Liver (tissue), 9 donors: ENCODE data around the gene ARHGAP4. TPM values are rescaled to one million over a fixed set of nuclear protein-coding genes. Genes with fewer than 3 reads are reported as not detected.

ENCODE experiments used
- DNase-seq: peaks from one replicate; pipeline ENCODE4 v3.0.0-alpha.2; 2017; ENCODE audit warnings: low spot score
- H3K27ac ChIP-seq, 2 donors: one replicate each; pipeline ENCODE4 v1.7.0; 2013; ENCODE audit warnings: inconsistent platforms in 2 of 2, low read length in 2 of 2, control low read depth in 1 of 2, low read depth in 1 of 2, mild to moderate bottlenecking in 1 of 2
- H3K27me3 ChIP-seq, 4 donors: one replicate each; pipeline versions ENCODE4 v1.6.1 to v1.7.0; 2013; ENCODE audit warnings: low read length in 3 of 4, inconsistent platforms in 1 of 4, mild to moderate bottlenecking in 1 of 4, moderate library complexity in 1 of 4; ENCODE audit not compliant: control insufficient read depth in 4 of 4, insufficient read depth in 4 of 4
- H3K36me3 ChIP-seq, 4 donors: one replicate each; pipeline versions ENCODE4 v1.6.1 to v1.7.0; 2013; ENCODE audit warnings: low read length in 3 of 4, mild to moderate bottlenecking in 3 of 4, low read depth in 1 of 4, moderate library complexity in 1 of 4; ENCODE audit not compliant: control insufficient read depth in 4 of 4, insufficient read depth in 3 of 4
- H3K4me1 ChIP-seq, 4 donors: one replicate each; pipeline versions ENCODE4 v1.6.1 to v1.7.0; 2013; ENCODE audit warnings: low read length in 3 of 4, mild to moderate bottlenecking in 3 of 4, moderate library complexity in 1 of 4; ENCODE audit not compliant: control insufficient read depth in 4 of 4, insufficient read depth in 4 of 4
- H3K4me3 ChIP-seq, 3 donors: one replicate each; pipeline versions ENCODE4 v1.6.1 to v1.7.0; 2013; ENCODE audit warnings: low read length in 3 of 3, control low read depth in 1 of 3, low read depth in 1 of 3, mild to moderate bottlenecking in 1 of 3
- H3K9ac ChIP-seq, 2 donors: one replicate each; pipeline ENCODE4 v1.7.0; 2013; ENCODE audit warnings: low read length in 2 of 2, mild to moderate bottlenecking in 2 of 2, moderate library complexity in 2 of 2, control low read depth in 1 of 2, low read depth in 1 of 2
- H3K9me3 ChIP-seq, 4 donors: one replicate each; pipeline versions ENCODE4 v1.6.1 to v1.7.0; 2013; ENCODE audit warnings: low read length in 3 of 4; ENCODE audit not compliant: control insufficient read depth in 4 of 4
- ATF3 ChIP-seq: IDR thresholded peaks from 2 replicates; pipeline ENCODE4 v1.6.1; 2016; ENCODE audit warnings: antibody characterized with exemption
- CTCF ChIP-seq: fragments of 150-350 bp; IDR thresholded peaks from 2 replicates; pipeline ENCODE4 v1.5.1; 2017; ENCODE audit warnings: improper control_type of control experiment, low read depth, low read length; ENCODE audit not compliant: missing input control
- FOXA1 ChIP-seq: IDR thresholded peaks from 2 replicates; pipeline ENCODE4 v1.6.1; 2016; ENCODE audit warnings: antibody characterized with exemption
- GABPA ChIP-seq, 2 donors: IDR thresholded peaks in 1 of 2; conservative IDR thresholded peaks in 1 of 2; 2 replicates each; pipeline ENCODE4 v1.6.1; 2016; ENCODE audit warnings: antibody characterized with exemption in 2 of 2, mild to moderate bottlenecking in 1 of 2, moderate library complexity in 1 of 2
- HNF4A ChIP-seq, 2 donors: conservative IDR thresholded peaks; 2 replicates each; pipeline ENCODE4 v1.6.1; 2016; ENCODE audit warnings: antibody characterized with exemption in 2 of 2, mild to moderate bottlenecking in 2 of 2
- HNF4G ChIP-seq: IDR thresholded peaks from 2 replicates; pipeline ENCODE4 v1.6.1; 2016; ENCODE audit warnings: antibody characterized with exemption
- JUND ChIP-seq, 2 donors: IDR thresholded peaks; 2 replicates each; pipeline ENCODE4 v1.6.1; 2016; ENCODE audit warnings: antibody characterized with exemption in 2 of 2
- REST ChIP-seq: IDR thresholded peaks from 2 replicates; pipeline ENCODE4 v1.6.1; 2016; ENCODE audit warnings: antibody characterized with exemption, mild to moderate bottlenecking
- RXRA ChIP-seq, 2 donors: IDR thresholded peaks; 2 replicates each; pipeline ENCODE4 v1.6.1; 2017 to 2018; ENCODE audit warnings: antibody characterized with exemption in 2 of 2, mild to moderate bottlenecking in 1 of 2
- SP1 ChIP-seq: IDR thresholded peaks from 2 replicates; pipeline ENCODE4 v1.6.1; 2018; ENCODE audit warnings: antibody characterized with exemption, mild to moderate bottlenecking
- YY1 ChIP-seq: IDR thresholded peaks from 2 replicates; pipeline ENCODE4 v1.6.1; 2016; ENCODE audit warnings: antibody characterized with exemption, mild to moderate bottlenecking
- ZBTB33 ChIP-seq: IDR thresholded peaks from 2 replicates; pipeline ENCODE4 v1.6.1; 2016; ENCODE audit warnings: antibody characterized with exemption
- WGBS: extraction: QIAGEN DNeasy Blood & Tissue Kit; methylation state at CpG from one replicate; pipeline ENCODE4 v1.1.7; 2013; 5-methylcytosine and 5-hydroxymethylcytosine counted together
- polyA plus RNA-seq, 2 donors: library from polyadenylated mRNA; stranded (reverse) in 1 of 2; unstranded in 1 of 2; fragments of 200-250 nt in 1 of 2; fragments of >200 nt in 1 of 2; fragmentation: Nextera tagmentation in 1 of 2; extraction: Ambion mirVana in 1 of 2; gene quantifications; one replicate each; pipeline versions ENCODE4 v1.2.1 to v1.2.3, GENCODE V29; 2013 to 2015
- total RNA-seq, 2 donors: library from RNA; depleted of rRNA; stranded (reverse); fragments of >200 nt; gene quantifications; one replicate each; pipeline ENCODE4 v1.2.3, GENCODE V29; 2014
- donor health status: healthy.
- donor health status: healthy.
- donor health status: healthy.
- donor health status: healthy.
- donor health status: healthy.

The ARHGAP4 gene
- total and polyA plus RNA-seq, 4 donors = 3.3 to 28.1 (median 10.2) TPM

GRCh38 chrX:153931748-153932147, 5.7 kb upstream of the ARHGAP4 start (continued):
- TF ChIP-seq REST (no peak), HNF4A (conservative IDR thresholded peaks at IDR 0.05) (no peak)

DNA sequence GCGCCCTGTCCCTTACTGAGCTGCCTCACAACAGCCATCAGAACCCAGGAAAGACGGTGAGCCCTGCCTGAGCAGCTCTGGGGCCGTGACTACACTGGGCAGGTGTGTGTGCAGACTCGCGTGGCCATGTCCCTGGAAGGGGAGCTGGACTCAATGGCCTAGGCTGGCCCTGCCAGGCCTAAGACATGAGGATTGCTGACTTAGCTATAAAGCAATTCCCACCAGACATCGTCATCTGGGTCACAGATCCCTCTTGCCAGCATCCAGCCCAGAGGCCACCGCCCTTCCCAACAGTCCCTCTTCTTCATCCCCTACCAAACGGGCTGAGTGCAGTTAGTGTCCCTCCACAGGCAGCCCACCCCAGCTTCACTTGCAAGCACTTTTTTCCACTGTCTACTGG, 5.1 kb upstream of the ARHGAP4 start:
- WGBS = 93% methylated on average over 8 of the region's 8 CpGs
- H3K4me3 ChIP-seq = no peak overlapping the region
- no peak for DNase-seq
- TF ChIP-seq ZBTB33 = no peak
- TF ChIP-seq JUND (IDR thresholded peaks at IDR 0.05) = no peak
- TF ChIP-seq CTCF = no peak
- TF ChIP-seq SP1 = no peak
- TF ChIP-seq GABPA (IDR thresholded peaks at IDR 0.05 in 1 of 2, conservative IDR thresholded peaks at IDR 0.05 in 1 of 2) = no peak
- no peak for TF ChIP-seq REST
- TF ChIP-seq YY1 = no peak
- no peak for TF ChIP-seq HNF4A (conservative IDR thresholded peaks at IDR 0.05)
- no peak for TF ChIP-seq ATF3
- TF ChIP-seq HNF4G = no peak
- no peak for TF ChIP-seq FOXA1
- no peak for TF ChIP-seq RXRA (IDR thresholded peaks at IDR 0.05)
- no peaks in the 10 kb centered on the region for H3K27me3 ChIP-seq
- H3K9me3 ChIP-seq = no peaks in the 10 kb centered on the region
- H3K4me1 ChIP-seq = peaks cover 2 to 40% (median 28%) of the 10 kb centered on the region in 4 donors
- no peak overlapping the region for H3K27ac ChIP-seq
- H3K36me3 ChIP-seq = peaks cover 0 to 15% (median 1%) of the 10 kb centered on the region in 4 donors
- no peak overlapping the region for H3K9ac ChIP-seq
